Measurements from ENCODE around the gene CD33.

The CD33 gene

DNA sequence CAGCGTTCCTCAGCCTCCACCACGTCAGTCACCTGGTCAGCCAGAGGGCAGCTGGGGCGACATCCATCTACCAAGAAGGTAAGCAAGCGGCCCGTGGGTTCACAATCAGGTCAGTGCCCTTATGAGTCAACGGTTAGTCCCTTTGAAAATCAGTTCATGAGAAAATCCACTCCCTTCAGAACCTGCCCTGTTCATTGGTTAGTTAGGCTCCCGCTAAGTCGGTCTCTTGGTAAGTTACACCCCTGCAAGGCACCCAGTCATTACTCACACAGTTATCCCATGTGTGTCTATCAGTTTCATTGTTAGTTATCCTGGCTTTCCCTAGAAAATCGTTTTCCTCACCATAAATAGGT lies 26.6 kb downstream of the CD33 start:
- no peak for TF ChIP-seq OSR1 (CRISPR knock-in tag; IDR thresholded peaks at IDR 0.05)
- TF ChIP-seq CSRNP3 (CRISPR knock-in tag; IDR thresholded peaks at IDR 0.05), result no peak
- no peak for TF ChIP-seq ARNTL (CRISPR knock-in tag; IDR thresholded peaks at IDR 0.05; ENCODE audit: borderline replicate concordance, low read depth)
- no peak for TF ChIP-seq TSHZ2 (CRISPR knock-in tag; IDR thresholded peaks at IDR 0.05)
- no peak for TF ChIP-seq ZFP3 (CRISPR knock-in tag; IDR thresholded peaks at IDR 0.05)
- no peak for TF ChIP-seq ISL1 (CRISPR knock-in tag; IDR thresholded peaks at IDR 0.05)
- no peak for TF ChIP-seq BACH2 (CRISPR knock-in tag; IDR thresholded peaks at IDR 0.05; ENCODE audit: borderline replicate concordance)
- no peak for TF ChIP-seq PATZ1 (CRISPR knock-in tag; IDR thresholded peaks at IDR 0.05; ENCODE audit: borderline replicate concordance)
- no peak for TF ChIP-seq ZC3H10 (CRISPR knock-in tag; IDR thresholded peaks at IDR 0.05)
- no peak for TF ChIP-seq TOX (CRISPR knock-in tag; IDR thresholded peaks at IDR 0.05; ENCODE audit: borderline replicate concordance)
- no peak for TF ChIP-seq GLIS3 (CRISPR knock-in tag; IDR thresholded peaks at IDR 0.05)
- TF ChIP-seq CSDC2 (CRISPR knock-in tag; IDR thresholded peaks at IDR 0.05), result no peak
- no peak for TF ChIP-seq TCF4 (CRISPR knock-in tag; IDR thresholded peaks at IDR 0.05; ENCODE audit: borderline replicate concordance)
- no peak for TF ChIP-seq ESRRG (CRISPR knock-in tag; IDR thresholded peaks at IDR 0.05)
- no peak for TF ChIP-seq ZNF8 (CRISPR knock-in tag; IDR thresholded peaks at IDR 0.05)
- TF ChIP-seq ZNF565 (CRISPR knock-in tag; conservative IDR thresholded peaks at IDR 0.05; ENCODE audit: low read depth), result no peak
- TF ChIP-seq RARB (CRISPR knock-in tag; IDR thresholded peaks at IDR 0.05), result no peak
- ATAC-seq, result no peak

- no peak for ATAC-seq
- TF ChIP-seq ZNF565 (CRISPR knock-in tag; conservative IDR thresholded peaks at IDR 0.05; ENCODE audit: low read depth), result no peak
- TF ChIP-seq ZFP30 (CRISPR knock-in tag; IDR thresholded peaks at IDR 0.05), result no peak
- TF ChIP-seq, protein P1, sequence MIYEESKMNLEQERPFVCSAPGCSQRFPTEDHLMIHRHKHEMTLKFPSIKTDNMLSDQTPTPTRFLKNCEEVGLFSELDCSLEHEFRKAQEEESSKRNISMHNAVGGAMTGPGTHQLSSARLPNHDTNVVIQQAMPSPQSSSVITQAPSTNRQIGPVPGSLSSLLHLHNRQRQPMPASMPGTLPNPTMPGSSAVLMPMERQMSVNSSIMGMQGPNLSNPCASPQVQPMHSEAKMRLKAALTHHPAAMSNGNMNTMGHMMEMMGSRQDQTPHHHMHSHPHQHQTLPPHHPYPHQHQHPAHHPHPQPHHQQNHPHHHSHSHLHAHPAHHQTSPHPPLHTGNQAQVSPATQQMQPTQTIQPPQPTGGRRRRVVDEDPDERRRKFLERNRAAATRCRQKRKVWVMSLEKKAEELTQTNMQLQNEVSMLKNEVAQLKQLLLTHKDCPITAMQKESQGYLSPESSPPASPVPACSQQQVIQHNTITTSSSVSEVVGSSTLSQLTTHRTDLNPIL (CRISPR knock-in tag; IDR thresholded peaks at IDR 0.05; ENCODE audit: low read depth), result no peak
- no peak for TF ChIP-seq ARNTL (CRISPR knock-in tag; IDR thresholded peaks at IDR 0.05; ENCODE audit: borderline replicate concordance, low read depth)
- no peak for TF ChIP-seq TSHZ2 (CRISPR knock-in tag; IDR thresholded peaks at IDR 0.05)
- no peak for TF ChIP-seq TCF4 (CRISPR knock-in tag; IDR thresholded peaks at IDR 0.05; ENCODE audit: borderline replicate concordance)
- TF ChIP-seq ZC3H10 (CRISPR knock-in tag; IDR thresholded peaks at IDR 0.05), result no peak
- TF ChIP-seq BACH2 (CRISPR knock-in tag; IDR thresholded peaks at IDR 0.05; ENCODE audit: borderline replicate concordance), result no peak
- TF ChIP-seq SNAI2 (CRISPR knock-in tag; IDR thresholded peaks at IDR 0.05), result no peak
- no peak for TF ChIP-seq CSDC2 (CRISPR knock-in tag; IDR thresholded peaks at IDR 0.05)
- TF ChIP-seq RARB (CRISPR knock-in tag; IDR thresholded peaks at IDR 0.05), result no peak
- no peak for TF ChIP-seq PPARA (CRISPR knock-in tag; IDR thresholded peaks at IDR 0.05; ENCODE audit: borderline replicate concordance)
- TF ChIP-seq ISL1 (CRISPR knock-in tag; IDR thresholded peaks at IDR 0.05), result no peak
Measured at GRCh38 chr19:51252306-51253079, 27.6 kb downstream of the CD33 start.

Measured in SK-N-SH treated with all-trans-retinoic acid at 6 μM for 48 hours (cell line).